HCT116 (cell line): ENCODE measurements around the gene MDFI. TPM values are rescaled to one million over a fixed set of nuclear protein-coding genes. Genes with fewer than 3 reads are reported as not detected.

Experiments used
- ATAC-seq: fragments of 200-7000 bp; cut with Tn5 transposase; 2 replicates; pipeline ENCODE4 v1.9.1; 2020; ENCODE audit warnings: mild to moderate bottlenecking, moderate library complexity
- BruUV-seq: library from RNA; stranded (reverse); fragments of 400-500 nt; replicated peaks from 2 replicates; lab custom pipeline; 2021; lab: Mats Ljungman, UMichigan
- CTCF ChIA-PET: fragments of 300-600 bp; sonication (Branson Sonifier 250); formaldehyde crosslinking; loops from one replicate; lab custom pipeline; 2021; ENCODE audit warnings: antibody characterized with exemption; lab: Charles Lee
- POLR2A ChIA-PET: fragments of 300-600, 350-600 bp; sonication (Branson Sonifier 250); formaldehyde crosslinking; loops from one replicate; lab custom pipeline; 2021; ENCODE audit warnings: antibody characterized with exemption; lab: Charles Lee
- RAD21 ChIA-PET, 2 experiments: fragments of 300-600 bp; sonication (Branson Sonifier 250); formaldehyde crosslinking; loops; one replicate each; lab custom pipeline; 2023; ENCODE audit warnings: low total read pairs in 2 of 2; ENCODE audit not compliant: uncharacterized antibody in 2 of 2, unreplicated experiment in 2 of 2, low non-redundant PET in 1 of 2; lab: Charles Lee
- DNase-seq: peaks from one replicate; pipeline ENCODE4 v3.0.0-alpha.2; 2010; ENCODE audit warnings: low read depth, low spot score
- H2AFZ ChIP-seq: fragments of 200-600 bp; shearing (Covaris generic), sonication (generic); 2 replicates; pipeline ENCODE4 v1.6.1; 2017; ENCODE audit warnings: low read depth, mixed run types, mixed read lengths, antibody characterized with exemption, low read length; ENCODE audit not compliant: poor library complexity, severe bottlenecking
- H3K27ac ChIP-seq: 2 replicates; pipeline ENCODE4 v1.5.1; 2012; ENCODE audit warnings: low read depth, low read length
- H3K27me3 ChIP-seq: fragments of 200-600 bp; sonication (generic); 2 replicates; pipeline ENCODE4 v1.6.1; 2016; ENCODE audit warnings: mixed run types, low read length, mixed read lengths; ENCODE audit not compliant: insufficient read depth
- H3K36me3 ChIP-seq, 2 experiments: fragments of 200-500 bp in 1 of 2; fragments of 200-600 bp in 1 of 2; sonication (Bioruptor generic) in 1 of 2; sonication (generic) in 1 of 2; 2 replicates each; pipeline versions ENCODE4 v1.5.1 to v1.6.1; 2014 to 2016; ENCODE audit warnings: low read length in 2 of 2, inconsistent platforms in 1 of 2, mixed read lengths in 1 of 2, mixed run types in 1 of 2; ENCODE audit not compliant: insufficient read depth in 2 of 2, control insufficient read depth in 1 of 2
- H3K4me1 ChIP-seq, 2 experiments: fragments of 200-600 bp in 1 of 2; sonication (generic) in 1 of 2; 2 replicates each; pipeline versions ENCODE4 v1.5.1 to v1.6.1; 2012 to 2017; ENCODE audit warnings: low read length in 2 of 2, inconsistent platforms in 1 of 2, mild to moderate bottlenecking in 1 of 2, mixed read lengths in 1 of 2, mixed run types in 1 of 2, moderate library complexity in 1 of 2; ENCODE audit not compliant: insufficient read depth in 2 of 2, control insufficient read depth in 1 of 2
- H3K4me2 ChIP-seq: fragments of 200-600 bp; sonication (generic); 2 replicates; pipeline ENCODE4 v1.6.1; 2017; ENCODE audit warnings: mixed run types, low read length, mixed read lengths
- H3K4me3 ChIP-seq, 2 experiments: fragments of 200-600 bp in 1 of 2; sonication (generic) in 1 of 2; replicated peaks in 1 of 2; 2 replicates each; pipeline ENCODE4 v1.5.1; 2011 to 2016; ENCODE audit warnings: low read length in 2 of 2, control low read depth in 1 of 2, low read depth in 1 of 2, mild to moderate bottlenecking in 1 of 2, mixed read lengths in 1 of 2, mixed run types in 1 of 2
- H3K79me2 ChIP-seq: fragments of 200-600 bp; sonication (generic); 2 replicates; pipeline ENCODE4 v1.6.1; 2017; ENCODE audit warnings: mild to moderate bottlenecking, mixed run types, low read length, moderate library complexity, mixed read lengths; ENCODE audit not compliant: insufficient read depth
- H3K9ac ChIP-seq: fragments of 200-600 bp; sonication (generic); 2 replicates; pipeline ENCODE4 v1.6.1; 2016; ENCODE audit warnings: low read length, mixed read lengths
- H3K9me2 ChIP-seq: fragments of 200-600 bp; sonication (generic), shearing (Covaris generic); 2 replicates; pipeline ENCODE4 v1.6.1; 2017; ENCODE audit warnings: mixed run types, mild to moderate bottlenecking, moderate library complexity; ENCODE audit not compliant: insufficient read depth
- H3K9me3 ChIP-seq, 2 experiments: fragments of 200-500 bp in 1 of 2; fragments of 200-600 bp in 1 of 2; sonication (Bioruptor generic) in 1 of 2; sonication (generic) in 1 of 2; 2 replicates each; pipeline ENCODE4 v1.6.1; 2014 to 2017; ENCODE audit warnings: low read length in 2 of 2, mixed read lengths in 2 of 2, inconsistent platforms in 1 of 2, low read depth in 1 of 2, mild to moderate bottlenecking in 1 of 2, mixed run types in 1 of 2, moderate library complexity in 1 of 2; ENCODE audit not compliant: control insufficient read depth in 1 of 2, insufficient read depth in 1 of 2
- H4K20me1 ChIP-seq: fragments of 200-600 bp; sonication (generic), shearing (Covaris generic); 2 replicates; pipeline ENCODE4 v1.6.1; 2017; ENCODE audit warnings: mixed run types, mild to moderate bottlenecking, moderate library complexity; ENCODE audit not compliant: insufficient read depth
- CTCF ChIP-seq, 3 experiments: fragments of 200-600 bp in 1 of 3; sonication (generic) in 1 of 3; IDR thresholded peaks in 2 of 3; conservative IDR thresholded peaks in 1 of 3; 2 replicates each; pipeline ENCODE4 v1.5.1; 2012 to 2017; ENCODE audit warnings: low read depth in 2 of 3, low read length in 2 of 3, antibody characterized with exemption in 1 of 3, borderline replicate concordance in 1 of 3, control low read depth in 1 of 3, mild to moderate bottlenecking in 1 of 3, mixed read lengths in 1 of 3, mixed run types in 1 of 3, moderate library complexity in 1 of 3; ENCODE audit not compliant: insufficient read depth in 1 of 3
- ELF1 ChIP-seq: IDR thresholded peaks from 2 replicates; pipeline ENCODE4 v1.6.1; 2012; ENCODE audit warnings: low read depth, borderline replicate concordance
- FOSL1 ChIP-seq: IDR thresholded peaks from 2 replicates; pipeline ENCODE4 v1.6.1; 2012; ENCODE audit warnings: low read depth
- JUND ChIP-seq: IDR thresholded peaks from 2 replicates; pipeline ENCODE4 v1.6.1; 2012
- POLR2A ChIP-seq: IDR thresholded peaks from 2 replicates; pipeline ENCODE4 v1.7.0; 2011; ENCODE audit warnings: borderline replicate concordance; ENCODE audit not compliant: insufficient read depth, insufficient read length; ENCODE audit errors: extremely low read depth
- POLR2AphosphoS5 ChIP-seq: IDR thresholded peaks from 2 replicates; pipeline ENCODE4 v1.6.1; 2011; ENCODE audit warnings: mild to moderate bottlenecking, low read depth, low read length, moderate library complexity
- SIN3A ChIP-seq: IDR thresholded peaks from 2 replicates; pipeline ENCODE4 v1.6.1; 2012; ENCODE audit warnings: low read depth
- ZBTB33 ChIP-seq: IDR thresholded peaks from 2 replicates; pipeline ENCODE4 v1.6.1; 2011; ENCODE audit warnings: mild to moderate bottlenecking, low read length, moderate library complexity; ENCODE audit not compliant: insufficient replicate concordance; ENCODE audit errors: extremely low read depth
- ZFX ChIP-seq: fragments of 450-650 bp; IDR thresholded peaks from 2 replicates; pipeline ENCODE4 v1.6.1; 2017
- intact Hi-C: fragments of 100-400 bp; cut with micrococcal nuclease; formaldehyde crosslinking; loops from 2 replicates; pipeline ENCODE4 v1.10.0; 2022
- total RNA-seq: library from RNA; stranded (reverse); gene quantifications from one replicate; pipeline ENCODE4 v1.2.1, GENCODE V29; 2021; ENCODE audit not compliant: unreplicated experiment
- TF ChIP-seq, protein P1 (sequence below): IDR thresholded peaks from 2 replicates; pipeline ENCODE4 v1.6.1; 2012

The MDFI gene
- total RNA-seq, 1 experiment from 2014 or later: 35.5 TPM

- DNase-seq (peak; percentile 54), ATAC-seq (peak; percentile 91)
- ChIA-PET CTCF (no interaction called here), RAD21 (interaction anchor here in 1 of 2 experiments (1.0 kb wide), 1 partner anchor 45 kb away, joined by 6 read pairs; no protein-coding TSS in a partner anchor), POLR2A (interaction anchor here (1.1 to 1.5 kb wide), 2 partner anchors 10 to 16 kb away, joined by 3 to 4 read pairs; no protein-coding TSS in a partner anchor)
- peaks cover 10% of the 10 kb centered on the region; the same call in 1 of the 2 replicates for H3K79me2 ChIP-seq
- intact Hi-C loops: no loop called here
- H3K9me2 ChIP-seq: no peaks in the 10 kb centered on the region
- BruUV-seq: no TSS peak
- H3K27ac ChIP-seq: peak overlapping the region; percentile 94
- H2AFZ ChIP-seq: peak overlapping the region; percentile 55
- H3K36me3 ChIP-seq: no peaks in the 10 kb centered on the region
- H3K9ac ChIP-seq: peak overlapping the region; percentile 87
- H3K4me1 ChIP-seq: peaks cover 19 to 21% of the 10 kb centered on the region in 2 experiments
- no peaks in the 10 kb centered on the region for H3K27me3 ChIP-seq
- no peaks in the 10 kb centered on the region for H3K9me3 ChIP-seq
- H3K4me2 ChIP-seq: peak overlapping the region; percentile 97
- TF ChIP-seq ZBTB33 (peak; percentile 38), POLR2AphosphoS5 (peak; percentile 92), ZFX (no peak; the same call in 1 of the 2 replicates), POLR2A (peak; percentile 43), SIN3A (0 out of 2 replicates have a peak, but pooled peaks have one; percentile 53), ELF1 (no peak), CTCF (IDR thresholded peaks at IDR 0.05 in 2 of 3, conservative IDR thresholded peaks at IDR 0.05 in 1 of 3; ENCODE audit: borderline replicate concordance in 1 of 3, insufficient read depth in 1 of 3, low read depth in 2 of 3, low read length in 2 of 3) (no peak), JUND (peak; percentile 82), FOSL1 (peak; percentile 71)
- TF ChIP-seq, protein P1, sequence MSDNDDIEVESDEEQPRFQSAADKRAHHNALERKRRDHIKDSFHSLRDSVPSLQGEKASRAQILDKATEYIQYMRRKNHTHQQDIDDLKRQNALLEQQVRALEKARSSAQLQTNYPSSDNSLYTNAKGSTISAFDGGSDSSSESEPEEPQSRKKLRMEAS: peak; percentile 87
- H3K4me3 ChIP-seq: peak overlapping the region; percentile 75 to 88
- no peaks in the 10 kb centered on the region for H4K20me1 ChIP-seq
These were observed 1.5 kb upstream of the MDFI start for GRCh38 chr6:41636833-41637193.
